HepG2 (cell line): ENCODE results near the gene ZBTB46. TPM values are rescaled to one million over a fixed set of nuclear protein-coding genes. Genes with fewer than 3 reads are reported as not detected.

Source experiments
- CREM ChIP-seq, 2 experiments: sonication (generic) in 1 of 2; formaldehyde crosslinking in 1 of 2; IDR thresholded peaks; 2 replicates each; pipeline versions ENCODE4 v1.4.0 to v1.6.1; 2016 to 2020; ENCODE audit warnings: antibody characterized with exemption in 1 of 2, mild to moderate bottlenecking in 1 of 2, missing genetic modification reagents in 1 of 2
- HIVEP1 ChIP-seq: sonication (generic); formaldehyde crosslinking; IDR thresholded peaks from 2 replicates; pipeline ENCODE4 v1.4.0; 2020; ENCODE audit warnings: mild to moderate bottlenecking, missing genetic modification reagents
- HMG20A ChIP-seq: IDR thresholded peaks from 2 replicates; pipeline ENCODE4 v1.6.1; 2016; ENCODE audit warnings: borderline replicate concordance
- KLF9 ChIP-seq: IDR thresholded peaks from 2 replicates; pipeline ENCODE4 v1.6.1; 2016; ENCODE audit warnings: low read depth
- MAZ ChIP-seq, 2 experiments: sonication (generic) in 1 of 2; formaldehyde crosslinking in 1 of 2; IDR thresholded peaks; 2 replicates each; pipeline versions ENCODE4 v1.5.0 to v1.6.1; 2012 to 2020; ENCODE audit warnings: low read depth in 2 of 2, mild to moderate bottlenecking in 2 of 2, borderline replicate concordance in 1 of 2, improper control_type of control experiment in 1 of 2, low read length in 1 of 2, missing genetic modification reagents in 1 of 2, moderate library complexity in 1 of 2
- NFYB ChIP-seq: sonication (generic); formaldehyde crosslinking; IDR thresholded peaks from 2 replicates; pipeline ENCODE4 v1.4.0; 2020; ENCODE audit warnings: missing genetic modification reagents
- PAX8 ChIP-seq: sonication (generic); formaldehyde crosslinking; IDR thresholded peaks from 2 replicates; pipeline ENCODE4 v1.8.0; 2022; ENCODE audit warnings: mild to moderate bottlenecking, missing genetic modification reagents, borderline replicate concordance
- SKI ChIP-seq: fragments of 450-650 bp; IDR thresholded peaks from one replicate; pipeline ENCODE4 v1.6.1; 2018; ENCODE audit warnings: mild to moderate bottlenecking; ENCODE audit not compliant: partially characterized antibody
- ZBTB8A ChIP-seq: sonication (generic); formaldehyde crosslinking; IDR thresholded peaks from 2 replicates; pipeline ENCODE4 v1.4.0; 2020; ENCODE audit warnings: mild to moderate bottlenecking, low read depth, missing genetic modification reagents, borderline replicate concordance
- ZGPAT ChIP-seq: IDR thresholded peaks from 2 replicates; pipeline ENCODE4 v1.6.1; 2016; ENCODE audit warnings: mild to moderate bottlenecking
- ZNF367 ChIP-seq: sonication (generic); formaldehyde crosslinking; IDR thresholded peaks from 2 replicates; pipeline ENCODE4 v1.4.0; 2020; ENCODE audit warnings: missing genetic modification reagents, borderline replicate concordance
- ZNF547 ChIP-seq: sonication (generic); formaldehyde crosslinking; IDR thresholded peaks from 2 replicates; pipeline ENCODE4 v1.5.1; 2020; ENCODE audit warnings: mild to moderate bottlenecking, missing genetic modification reagents
- ZNF7 ChIP-seq: IDR thresholded peaks from 2 replicates; pipeline ENCODE4 v1.6.1; 2016; ENCODE audit warnings: missing biosample characterization, missing genetic modification reagents
- polyA plus RNA-seq, 8 experiments: library from polyadenylated mRNA; depleted of rRNA in 3 of 8; stranded (reverse) in 7 of 8; unstranded in 1 of 8; fragments of >200 nt; fragmentation: Illumina TruSeq in 4 of 8; extraction: Trizol in 4 of 8; gene quantifications; 2 replicates each; pipeline versions ENCODE4 v1.2.1 to v1.2.3, GENCODE V29; 2011 to 2016; ENCODE audit warnings: low read depth in 4 of 8, missing spikeins in 1 of 8, mixed read lengths in 1 of 8; ENCODE audit not compliant: insufficient read depth in 1 of 8
- total RNA-seq, 5 experiments: library from RNA; depleted of rRNA; stranded (reverse); fragments of >200 nt; fragmentation: Illumina TruSeq; extraction: Trizol; gene quantifications; 2 replicates each; pipeline ENCODE4 v1.2.3, GENCODE V29; 2016; ENCODE audit warnings: low read depth in 1 of 5
- TF ChIP-seq, protein P1 (sequence below): sonication (generic); formaldehyde crosslinking; IDR thresholded peaks from 2 replicates; pipeline ENCODE4 v1.4.0; 2020; ENCODE audit warnings: mild to moderate bottlenecking, missing genetic modification reagents
- TF ChIP-seq, protein P2 (sequence below): sonication (generic); formaldehyde crosslinking; IDR thresholded peaks from 2 replicates; pipeline ENCODE4 v1.5.0; 2020; ENCODE audit warnings: missing genetic modification reagents

Gene ZBTB46
- total and polyA plus RNA-seq, 2 of the 13 experiments (the other 11 are each of a cell fraction or from before 2014, with no cell fraction given): 1.6 to 13.5 TPM

DNA sequence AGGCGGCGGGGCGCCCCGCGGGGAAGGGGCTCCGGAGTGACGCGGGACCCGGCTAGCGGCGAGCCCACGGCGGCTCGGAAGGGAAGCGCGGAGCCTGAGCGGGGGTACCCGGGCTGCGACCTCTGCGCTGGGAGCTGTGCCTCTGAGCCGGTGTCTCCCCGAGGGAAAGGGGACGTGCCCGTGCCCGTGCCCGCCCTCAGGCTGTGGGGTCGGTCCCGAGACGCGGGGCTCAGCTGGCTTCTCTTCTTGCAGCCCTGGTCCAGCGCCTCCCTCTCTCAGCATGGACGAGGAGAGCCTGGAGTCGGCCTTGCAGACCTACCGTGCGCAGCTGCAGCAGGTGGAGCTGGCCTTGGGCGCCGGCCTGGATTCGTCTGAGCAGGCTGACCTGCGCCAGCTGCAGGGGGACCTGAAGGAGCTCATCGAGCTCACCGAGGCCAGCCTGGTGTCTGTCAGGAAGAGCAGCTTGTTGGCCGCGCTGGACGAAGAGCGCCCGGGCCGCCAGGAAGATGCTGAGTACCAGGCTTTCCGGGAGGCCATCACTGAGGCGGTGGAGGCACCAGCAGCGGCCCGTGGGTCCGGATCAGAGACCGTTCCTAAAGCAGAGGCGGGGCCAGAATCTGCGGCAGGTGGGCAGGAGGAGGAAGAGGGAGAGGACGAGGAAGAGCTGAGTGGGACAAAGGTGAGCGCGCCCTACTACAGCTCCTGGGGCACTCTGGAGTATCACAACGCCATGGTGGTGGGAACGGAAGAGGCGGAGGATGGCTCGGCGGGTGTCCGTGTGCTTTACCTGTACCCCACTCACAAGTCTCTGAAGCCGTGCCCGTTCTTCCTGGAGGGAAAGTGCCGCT is 122.5 kb downstream of the ZBTB46 start (continued):
- no peak for TF ChIP-seq KLF9 (CRISPR knock-in tag)
- TF ChIP-seq ZGPAT (CRISPR knock-in tag): no peak
- TF ChIP-seq, protein P1, sequence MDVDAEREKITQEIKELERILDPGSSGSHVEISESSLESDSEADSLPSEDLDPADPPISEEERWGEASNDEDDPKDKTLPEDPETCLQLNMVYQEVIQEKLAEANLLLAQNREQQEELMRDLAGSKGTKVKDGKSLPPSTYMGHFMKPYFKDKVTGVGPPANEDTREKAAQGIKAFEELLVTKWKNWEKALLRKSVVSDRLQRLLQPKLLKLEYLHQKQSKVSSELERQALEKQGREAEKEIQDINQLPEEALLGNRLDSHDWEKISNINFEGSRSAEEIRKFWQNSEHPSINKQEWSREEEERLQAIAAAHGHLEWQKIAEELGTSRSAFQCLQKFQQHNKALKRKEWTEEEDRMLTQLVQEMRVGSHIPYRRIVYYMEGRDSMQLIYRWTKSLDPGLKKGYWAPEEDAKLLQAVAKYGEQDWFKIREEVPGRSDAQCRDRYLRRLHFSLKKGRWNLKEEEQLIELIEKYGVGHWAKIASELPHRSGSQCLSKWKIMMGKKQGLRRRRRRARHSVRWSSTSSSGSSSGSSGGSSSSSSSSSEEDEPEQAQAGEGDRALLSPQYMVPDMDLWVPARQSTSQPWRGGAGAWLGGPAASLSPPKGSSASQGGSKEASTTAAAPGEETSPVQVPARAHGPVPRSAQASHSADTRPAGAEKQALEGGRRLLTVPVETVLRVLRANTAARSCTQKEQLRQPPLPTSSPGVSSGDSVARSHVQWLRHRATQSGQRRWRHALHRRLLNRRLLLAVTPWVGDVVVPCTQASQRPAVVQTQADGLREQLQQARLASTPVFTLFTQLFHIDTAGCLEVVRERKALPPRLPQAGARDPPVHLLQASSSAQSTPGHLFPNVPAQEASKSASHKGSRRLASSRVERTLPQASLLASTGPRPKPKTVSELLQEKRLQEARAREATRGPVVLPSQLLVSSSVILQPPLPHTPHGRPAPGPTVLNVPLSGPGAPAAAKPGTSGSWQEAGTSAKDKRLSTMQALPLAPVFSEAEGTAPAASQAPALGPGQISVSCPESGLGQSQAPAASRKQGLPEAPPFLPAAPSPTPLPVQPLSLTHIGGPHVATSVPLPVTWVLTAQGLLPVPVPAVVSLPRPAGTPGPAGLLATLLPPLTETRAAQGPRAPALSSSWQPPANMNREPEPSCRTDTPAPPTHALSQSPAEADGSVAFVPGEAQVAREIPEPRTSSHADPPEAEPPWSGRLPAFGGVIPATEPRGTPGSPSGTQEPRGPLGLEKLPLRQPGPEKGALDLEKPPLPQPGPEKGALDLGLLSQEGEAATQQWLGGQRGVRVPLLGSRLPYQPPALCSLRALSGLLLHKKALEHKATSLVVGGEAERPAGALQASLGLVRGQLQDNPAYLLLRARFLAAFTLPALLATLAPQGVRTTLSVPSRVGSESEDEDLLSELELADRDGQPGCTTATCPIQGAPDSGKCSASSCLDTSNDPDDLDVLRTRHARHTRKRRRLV: 0 out of 2 replicates have a peak, but pooled peaks have one; percentile 22
- no peak for TF ChIP-seq MAZ (IDR thresholded peaks at IDR 0.05; ENCODE audit: borderline replicate concordance, low read depth, low read length)
- TF ChIP-seq MAZ (CRISPR knock-in tag; IDR thresholded peaks at IDR 0.05; ENCODE audit: low read depth): no peak
- peak; percentile 65; the same call in 1 of the 2 replicates for TF ChIP-seq ZNF367 (CRISPR knock-in tag)
- no peak; the same call in 1 of the 2 replicates for TF ChIP-seq ZNF547 (CRISPR knock-in tag)
- TF ChIP-seq ZNF7 (CRISPR knock-in tag): no peak
- TF ChIP-seq, protein P2, sequence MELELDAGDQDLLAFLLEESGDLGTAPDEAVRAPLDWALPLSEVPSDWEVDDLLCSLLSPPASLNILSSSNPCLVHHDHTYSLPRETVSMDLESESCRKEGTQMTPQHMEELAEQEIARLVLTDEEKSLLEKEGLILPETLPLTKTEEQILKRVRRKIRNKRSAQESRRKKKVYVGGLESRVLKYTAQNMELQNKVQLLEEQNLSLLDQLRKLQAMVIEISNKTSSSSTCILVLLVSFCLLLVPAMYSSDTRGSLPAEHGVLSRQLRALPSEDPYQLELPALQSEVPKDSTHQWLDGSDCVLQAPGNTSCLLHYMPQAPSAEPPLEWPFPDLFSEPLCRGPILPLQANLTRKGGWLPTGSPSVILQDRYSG (CRISPR knock-in tag): no peak
- no peak for TF ChIP-seq ZBTB8A
- TF ChIP-seq NFYB (CRISPR knock-in tag): no peak
- no peak for TF ChIP-seq HMG20A (CRISPR knock-in tag)
- TF ChIP-seq PAX8 (CRISPR knock-in tag): no peak
- 0 out of 2 replicates have a peak, but pooled peaks have one; percentile 12 for TF ChIP-seq HIVEP1 (CRISPR knock-in tag)
- TF ChIP-seq SKI: peak; percentile 14
- TF ChIP-seq CREM (IDR thresholded peaks at IDR 0.05): no peak
- TF ChIP-seq CREM (CRISPR knock-in tag; IDR thresholded peaks at IDR 0.05): 0 out of 2 replicates have a peak, but pooled peaks have one; percentile 8
